Epithelial cell of proximal tubule (primary cell): ENCODE measurements around the gene DGKI. TPM values are rescaled to one million over a fixed set of nuclear protein-coding genes. Genes with fewer than 3 reads are reported as not detected.
A peak's percentile ranks its signal among the peaks of the same experiment; 100 is the strongest.

ENCODE experiments used
- DNase-seq: peaks from one replicate; pipeline ENCODE4 v3.0.0-alpha.2; 2011; ENCODE audit warnings: low read depth
- H3K4me3 ChIP-seq: 2 replicates; pipeline ENCODE4 v1.5.1; 2011; ENCODE audit warnings: low read depth, mild to moderate bottlenecking, low read length
- total RNA-seq: library from RNA; depleted of rRNA; stranded (reverse); fragments of >200 nt; gene quantifications from 2 replicates; pipeline ENCODE4 v1.2.3, GENCODE V29; 2015
- TF ChIP-seq, protein P1 (sequence below): conservative IDR thresholded peaks from 2 replicates; pipeline ENCODE4 v1.5.1; 2012; ENCODE audit warnings: low read depth, mild to moderate bottlenecking, low read length

Gene DGKI
- total RNA-seq, 1 donor from 2014 or later = 0.69 TPM

DNA sequence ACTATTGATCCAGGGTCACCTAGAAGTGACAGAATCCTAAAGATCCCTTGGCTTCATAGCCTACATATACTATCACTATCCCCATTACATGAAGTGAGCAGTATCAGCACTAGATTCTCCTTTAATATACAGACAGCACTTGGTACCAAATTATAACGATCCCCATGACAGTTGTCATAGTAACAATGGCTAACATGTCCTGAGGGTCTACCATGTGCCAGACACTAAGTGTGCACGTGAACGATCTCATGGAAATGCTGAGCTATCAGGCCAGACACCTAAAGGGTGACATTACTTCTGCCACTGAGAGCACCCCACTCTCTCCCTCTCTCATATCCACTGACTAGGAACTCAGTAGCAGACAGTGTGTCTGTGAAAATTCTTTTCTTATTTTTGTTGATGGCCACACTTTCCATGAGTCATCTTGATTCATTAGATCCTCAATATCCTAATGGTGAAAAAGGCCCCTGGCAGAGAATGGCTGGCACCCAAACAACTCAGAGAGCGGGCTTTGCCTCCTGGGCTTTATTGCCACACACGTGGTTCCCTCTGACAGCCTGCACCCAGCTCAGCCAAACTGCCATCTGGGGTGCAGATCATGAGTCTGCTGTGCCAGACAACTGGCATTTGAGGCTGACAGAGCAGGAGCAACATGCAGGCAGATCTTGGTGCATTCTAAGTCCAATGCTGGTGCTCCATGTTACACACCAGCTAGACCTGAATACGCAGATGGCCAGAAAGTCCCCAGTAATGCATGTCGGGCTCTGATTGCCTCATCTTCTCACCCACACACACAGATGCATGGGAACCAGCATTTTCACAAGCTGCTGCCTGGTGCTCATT lies 176.3 kb downstream of the DGKI start:
- no peak overlapping the region for H3K4me3 ChIP-seq
- DNase-seq = no peak
- TF ChIP-seq, protein P1, sequence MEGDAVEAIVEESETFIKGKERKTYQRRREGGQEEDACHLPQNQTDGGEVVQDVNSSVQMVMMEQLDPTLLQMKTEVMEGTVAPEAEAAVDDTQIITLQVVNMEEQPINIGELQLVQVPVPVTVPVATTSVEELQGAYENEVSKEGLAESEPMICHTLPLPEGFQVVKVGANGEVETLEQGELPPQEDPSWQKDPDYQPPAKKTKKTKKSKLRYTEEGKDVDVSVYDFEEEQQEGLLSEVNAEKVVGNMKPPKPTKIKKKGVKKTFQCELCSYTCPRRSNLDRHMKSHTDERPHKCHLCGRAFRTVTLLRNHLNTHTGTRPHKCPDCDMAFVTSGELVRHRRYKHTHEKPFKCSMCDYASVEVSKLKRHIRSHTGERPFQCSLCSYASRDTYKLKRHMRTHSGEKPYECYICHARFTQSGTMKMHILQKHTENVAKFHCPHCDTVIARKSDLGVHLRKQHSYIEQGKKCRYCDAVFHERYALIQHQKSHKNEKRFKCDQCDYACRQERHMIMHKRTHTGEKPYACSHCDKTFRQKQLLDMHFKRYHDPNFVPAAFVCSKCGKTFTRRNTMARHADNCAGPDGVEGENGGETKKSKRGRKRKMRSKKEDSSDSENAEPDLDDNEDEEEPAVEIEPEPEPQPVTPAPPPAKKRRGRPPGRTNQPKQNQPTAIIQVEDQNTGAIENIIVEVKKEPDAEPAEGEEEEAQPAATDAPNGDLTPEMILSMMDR = no peak

- peak; percentile 61 for DNase-seq
- TF ChIP-seq, protein P1 = no peak
- no peak overlapping the region for H3K4me3 ChIP-seq
Measured at GRCh38 chr7:137669706-137670105, 177.1 kb downstream of the DGKI start.

- TF ChIP-seq, protein P1 = no peak
- no peak for DNase-seq
- H3K4me3 ChIP-seq = no peak overlapping the region
Measured at GRCh38 chr7:137668404-137668803, 178.4 kb downstream of the DGKI start.

- no peak overlapping the region for H3K4me3 ChIP-seq
- TF ChIP-seq, protein P1 = no peak
- peak; percentile 46 for DNase-seq
Measured at GRCh38 chr7:137667633-137668387, 179.0 kb downstream of the DGKI start.

DNA sequence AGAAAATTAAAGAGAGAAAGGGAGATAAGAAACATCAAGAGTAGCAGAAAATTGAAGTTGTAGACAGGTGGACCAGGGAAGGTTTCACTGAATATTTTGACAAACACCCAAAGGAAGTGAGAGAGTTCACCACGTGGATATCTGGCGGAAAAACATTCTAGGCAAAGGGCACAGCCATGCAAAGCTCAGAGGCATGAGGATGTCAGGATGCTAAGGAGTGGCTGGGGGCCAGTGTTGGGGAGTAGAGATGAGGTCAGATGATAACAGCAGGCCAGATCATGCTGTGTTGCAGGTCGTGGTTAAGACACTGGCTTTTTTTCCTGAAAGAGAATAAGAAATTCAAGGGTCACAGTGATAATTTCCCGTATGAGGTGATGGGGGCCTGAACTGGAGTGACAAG lies 181.9 kb downstream of the DGKI start:
- DNase-seq = no peak
- H3K4me3 ChIP-seq = no peak overlapping the region
- TF ChIP-seq, protein P1 = no peak

- no peak overlapping the region for H3K4me3 ChIP-seq
- TF ChIP-seq, protein P1 = no peak
- no peak for DNase-seq
Measured at GRCh38 chr7:137661634-137662033, 185.1 kb downstream of the DGKI start.
